SK-N-MC (cell line): Measurements from ENCODE around the gene TANGO2.

Source experiments
- DNase-seq: peaks from one replicate; pipeline ENCODE4 v3.0.0-alpha.2; 2011; ENCODE audit warnings: low read depth, low spot score
- H3K27ac ChIP-seq: fragments of 200-600 bp; sonication (generic); 2 replicates; pipeline ENCODE4 v1.5.1; 2016; ENCODE audit warnings: mixed run types
- H3K36me3 ChIP-seq: fragments of 200-600 bp; sonication (generic); 2 replicates; pipeline ENCODE4 v1.6.1; 2017; ENCODE audit warnings: antibody characterized with exemption, low read length, mixed read lengths; ENCODE audit not compliant: insufficient read depth
- H3K4me3 ChIP-seq: fragments of 200-600 bp; sonication (generic); 2 replicates; pipeline ENCODE4 v1.5.1; 2016
- H3K9ac ChIP-seq: fragments of 200-600 bp; sonication (generic); 2 replicates; pipeline ENCODE4 v1.8.0; 2017; ENCODE audit warnings: mixed run types, mixed read lengths; ENCODE audit not compliant: insufficient read length
- H3K9me3 ChIP-seq: fragments of 200-600 bp; sonication (generic); 2 replicates; pipeline ENCODE4 v1.6.1; 2017; ENCODE audit warnings: low read depth, mild to moderate bottlenecking, antibody characterized with exemption, low read length, moderate library complexity, mixed read lengths
- EZH2 ChIP-seq: fragments of 200-600 bp; sonication (generic); IDR thresholded peaks from one replicate; pipeline ENCODE4 v1.6.1; 2017; ENCODE audit warnings: antibody characterized with exemption
- FOXP2 ChIP-seq: optimal IDR thresholded peaks from 2 replicates; pipeline ENCODE3; 2011; ENCODE audit warnings: mild to moderate bottlenecking, moderate library complexity; ENCODE audit not compliant: insufficient read depth; ENCODE audit errors: extremely low read length, control extremely low read depth
- POLR2AphosphoS5 ChIP-seq: IDR thresholded peaks from 2 replicates; pipeline ENCODE4 v1.6.1; 2012; ENCODE audit warnings: mild to moderate bottlenecking, low read depth, low read length, borderline replicate concordance

The TANGO2 gene

GRCh38 chr22:20039683-20040325 lies 18.9 kb downstream of the TANGO2 start:
- no peak overlapping the region for H3K27ac ChIP-seq
- DNase-seq, result no peak
- TF ChIP-seq EZH2 (no peak), FOXP2 (no peak), POLR2AphosphoS5 (no peak)
- H3K9me3 ChIP-seq, result no peaks in the 10 kb centered on the region
- no peaks in the 10 kb centered on the region for H3K36me3 ChIP-seq
- no peak overlapping the region for H3K4me3 ChIP-seq
- no peak overlapping the region for H3K9ac ChIP-seq

DNA sequence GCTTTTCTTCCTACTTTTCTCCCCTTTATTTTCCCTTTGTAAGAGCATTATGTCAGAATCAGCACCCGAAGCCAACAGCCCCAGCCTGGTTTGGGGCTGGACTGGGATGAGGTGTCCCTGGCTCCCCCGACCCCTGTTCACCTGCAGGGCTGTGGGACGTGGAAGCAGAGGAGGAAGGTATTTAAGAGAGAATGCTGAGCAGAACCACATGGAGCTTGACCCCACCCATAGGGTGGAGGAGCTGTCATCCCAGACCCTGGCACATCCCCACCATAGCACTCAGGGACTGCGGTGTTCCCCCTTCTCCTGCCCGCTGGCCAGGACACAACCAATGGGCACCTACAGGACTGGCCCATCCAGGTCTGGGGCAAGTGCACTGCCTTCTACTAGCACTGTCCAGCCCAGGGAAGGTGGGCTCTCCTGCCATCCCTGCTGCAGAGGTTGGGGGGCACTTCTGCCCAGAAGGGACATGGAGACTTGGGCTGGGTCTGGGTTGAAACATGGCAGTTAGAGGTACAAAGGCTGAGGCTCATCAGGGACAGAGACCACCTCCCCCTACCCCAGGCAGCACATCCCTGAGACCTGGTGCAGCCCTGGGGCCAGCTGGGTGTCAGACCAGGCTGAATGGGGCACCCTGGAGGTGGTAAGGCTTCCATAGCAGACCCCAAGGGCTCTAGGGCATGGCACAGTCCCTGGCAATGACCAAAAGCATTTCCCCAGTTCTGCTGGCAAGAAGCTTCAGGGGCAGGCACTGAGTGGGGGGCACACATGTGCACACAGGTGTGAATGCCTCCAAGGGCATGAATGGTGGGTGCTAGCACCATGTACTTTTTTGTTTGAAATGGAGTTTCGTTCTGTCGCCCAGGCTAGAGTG lies 19.7 kb downstream of the TANGO2 start:
- no peak overlapping the region for H3K27ac ChIP-seq
- TF ChIP-seq EZH2 (no peak), POLR2AphosphoS5 (no peak), FOXP2 (no peak)
- H3K9ac ChIP-seq, result no peak overlapping the region

DNA sequence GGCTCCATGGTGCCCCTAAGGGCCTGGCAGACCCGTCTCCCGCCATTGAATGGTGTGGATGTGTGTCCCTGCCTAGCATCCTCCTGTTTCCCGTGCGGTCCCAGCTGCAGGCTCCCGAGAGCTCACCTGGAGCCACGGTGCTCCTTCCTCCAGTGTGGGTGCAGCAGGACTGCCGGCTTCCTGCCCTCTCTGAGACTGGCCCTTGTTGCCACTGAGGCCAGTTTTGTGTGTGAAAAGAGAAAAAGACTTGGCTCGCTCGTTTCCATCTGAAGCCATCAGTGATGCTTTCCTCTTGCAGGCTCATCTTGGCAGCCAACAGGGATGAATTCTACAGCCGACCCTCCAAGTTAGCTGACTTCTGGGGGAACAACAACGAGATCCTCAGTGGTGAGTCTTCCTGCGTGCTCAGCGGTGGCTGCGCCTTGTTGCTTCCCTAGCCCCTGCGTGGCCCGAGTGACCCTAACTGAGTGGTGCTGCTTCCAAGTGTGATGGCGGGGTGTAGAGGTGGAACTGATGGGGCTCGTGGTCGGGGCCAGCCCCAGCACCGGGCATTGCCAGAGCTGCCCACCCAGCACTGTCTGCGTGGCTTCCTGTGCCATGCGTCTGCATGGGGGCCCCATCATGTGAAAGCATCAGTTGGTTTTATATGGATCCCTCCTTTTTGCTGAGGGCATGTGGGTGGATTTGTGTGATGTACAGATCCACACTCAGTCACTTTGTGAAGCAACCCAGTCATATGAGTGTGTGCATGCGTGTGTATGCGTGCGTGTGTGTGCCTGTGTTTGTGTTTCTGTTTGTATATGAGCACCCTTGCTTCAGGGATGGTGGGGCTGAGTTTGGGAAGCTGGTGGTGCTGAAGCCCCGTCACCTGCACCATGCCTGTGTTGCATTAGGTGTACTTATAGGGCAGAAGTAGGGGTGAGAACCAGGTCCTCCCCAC lies 22.4 kb downstream of the TANGO2 start:
- TF ChIP-seq POLR2AphosphoS5, result no peak
- TF ChIP-seq EZH2, result no peak
- TF ChIP-seq FOXP2, result no peak
- H3K27ac ChIP-seq, result no peak overlapping the region
- no peak overlapping the region for H3K4me3 ChIP-seq
- no peak for DNase-seq
- H3K9me3 ChIP-seq, result no peaks in the 10 kb centered on the region
- no peak overlapping the region for H3K9ac ChIP-seq
- peaks cover 2% of the 10 kb centered on the region; the same call in 1 of the 2 replicates for H3K36me3 ChIP-seq

More for the DNA sequence above, 19.7 kb downstream of the TANGO2 start:
- H3K36me3 ChIP-seq, result no peaks in the 10 kb centered on the region
- H3K9me3 ChIP-seq, result no peaks in the 10 kb centered on the region
- H3K4me3 ChIP-seq, result no peak overlapping the region
- no peak for DNase-seq

DNA sequence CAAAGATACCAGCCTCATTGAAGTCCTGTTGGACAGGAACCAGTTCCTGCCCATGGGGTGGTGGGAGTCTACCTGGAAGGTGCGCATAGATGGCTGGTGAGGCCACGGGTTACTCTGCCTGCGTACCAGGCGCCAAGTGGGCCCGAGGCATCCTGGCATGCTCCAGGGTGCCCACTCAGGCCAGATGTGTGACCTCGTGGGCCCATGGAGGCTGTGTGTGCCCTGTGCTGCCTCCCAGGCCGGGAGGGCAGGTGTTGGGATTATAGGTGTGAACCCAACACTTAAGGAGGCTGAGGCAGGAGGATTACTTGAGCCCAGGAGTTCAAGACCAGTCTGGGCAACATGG lies 23.1 kb downstream of the TANGO2 start:
- TF ChIP-seq POLR2AphosphoS5, result no peak
- no peak for TF ChIP-seq FOXP2
- no peak for TF ChIP-seq EZH2
- no peak overlapping the region for H3K4me3 ChIP-seq
- H3K9ac ChIP-seq, result no peak overlapping the region
- H3K27ac ChIP-seq, result no peak overlapping the region
- no peaks in the 10 kb centered on the region for H3K9me3 ChIP-seq
- DNase-seq, result no peak
- peaks cover 4% of the 10 kb centered on the region; the same call in 1 of the 2 replicates for H3K36me3 ChIP-seq

DNA sequence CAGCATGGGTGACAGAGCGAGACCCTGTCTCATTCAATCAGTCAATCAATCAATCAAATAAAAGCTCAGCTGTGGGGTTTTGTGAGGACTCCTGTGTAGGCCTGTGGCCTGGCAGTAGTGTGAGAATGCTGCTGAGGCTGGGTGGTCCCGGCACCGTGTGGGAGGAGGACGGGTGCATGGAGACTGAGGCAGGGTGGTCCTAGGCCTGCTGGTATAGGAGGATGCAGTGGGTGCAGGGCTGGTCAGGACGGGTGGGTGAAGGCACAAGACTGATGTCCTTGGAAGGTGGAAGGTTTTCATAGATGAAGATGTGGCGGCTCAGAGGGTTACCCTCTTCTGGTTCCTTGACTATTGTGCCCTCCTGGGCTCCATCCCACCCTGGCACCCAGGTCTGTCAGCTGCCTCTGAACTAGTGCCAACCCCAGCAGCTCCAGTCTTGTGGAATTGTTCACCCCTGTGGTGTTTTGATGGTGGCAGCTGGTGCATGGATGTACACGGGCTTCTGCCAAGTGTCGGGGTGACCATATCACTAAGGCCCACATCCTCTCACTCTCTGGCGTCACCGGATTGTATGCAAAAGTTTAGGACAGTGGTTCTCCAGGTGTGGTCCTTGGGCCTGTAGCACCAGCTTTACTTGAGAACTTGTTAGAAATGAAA lies 23.7 kb downstream of the TANGO2 start:
- Histone ChIP-seq H3K9ac (no peak overlapping the region), H3K9me3 (no peaks in the 10 kb centered on the region), H3K27ac (no peak overlapping the region), H3K4me3 (no peak overlapping the region), H3K36me3 (peaks cover 6% of the 10 kb centered on the region; the same call in 1 of the 2 replicates)
- TF ChIP-seq EZH2, result no peak
- TF ChIP-seq FOXP2, result no peak
- no peak for TF ChIP-seq POLR2AphosphoS5
- no peak for DNase-seq

GRCh38 chr22:20046730-20047129 lies 25.8 kb downstream of the TANGO2 start:
- no peak for DNase-seq
- TF ChIP-seq EZH2, result no peak
- no peak for TF ChIP-seq FOXP2
- no peak for TF ChIP-seq POLR2AphosphoS5
- no peak overlapping the region for H3K9ac ChIP-seq
- H3K36me3 ChIP-seq, result peaks cover 6% of the 10 kb centered on the region; the same call in 1 of the 2 replicates
- no peak overlapping the region for H3K4me3 ChIP-seq
- H3K9me3 ChIP-seq, result no peaks in the 10 kb centered on the region
- no peak overlapping the region for H3K27ac ChIP-seq

GRCh38 chr22:20051927-20052308 lies 31.0 kb downstream of the TANGO2 start:
- DNase-seq, result no peak
- no peak overlapping the region for H3K4me3 ChIP-seq
- peaks cover 6% of the 10 kb centered on the region; the same call in 1 of the 2 replicates for H3K36me3 ChIP-seq
- no peak overlapping the region for H3K27ac ChIP-seq
- H3K9ac ChIP-seq, result no peak overlapping the region
- TF ChIP-seq EZH2 (no peak), POLR2AphosphoS5 (no peak), FOXP2 (no peak)
- H3K9me3 ChIP-seq, result no peaks in the 10 kb centered on the region
